Spleen (tissue), 7 donors: ENCODE data around the gene GUK1.
A peak's percentile ranks its signal among the peaks of the same experiment; 100 is the strongest.

Experiments used
- POLR2AphosphoS5 ChIP-seq, 3 donors: sonication (generic); formaldehyde crosslinking; IDR thresholded peaks; one replicate each; pipeline ENCODE4 v1.5.1; 2017; ENCODE audit warnings: antibody characterized with exemption in 3 of 3
- TF ChIP-seq, protein P1 (sequence below), 11 experiments: fragments of 200-600 bp in 7 of 11; fragments of 450-650 bp in 4 of 11; sonication (generic) in 4 of 11; IDR thresholded peaks in 8 of 11; conservative IDR thresholded peaks in 3 of 11; 1 replicate in 7 of 11; 2 replicates in 4 of 11; pipeline versions ENCODE4 v1.4.0 to v1.8.0; 2016 to 2021; ENCODE audit warnings: antibody characterized with exemption in 11 of 11, inconsistent platforms in 4 of 11, mild to moderate bottlenecking in 1 of 11
- donor health status: DM: no; HTN: no; CAD: no; lungs with moderate emphysema.
- donor health status: DM: no; HTN: no; CAD: no.
- donor health status: DM: no; HTN: no; CAD: no.

DNA sequence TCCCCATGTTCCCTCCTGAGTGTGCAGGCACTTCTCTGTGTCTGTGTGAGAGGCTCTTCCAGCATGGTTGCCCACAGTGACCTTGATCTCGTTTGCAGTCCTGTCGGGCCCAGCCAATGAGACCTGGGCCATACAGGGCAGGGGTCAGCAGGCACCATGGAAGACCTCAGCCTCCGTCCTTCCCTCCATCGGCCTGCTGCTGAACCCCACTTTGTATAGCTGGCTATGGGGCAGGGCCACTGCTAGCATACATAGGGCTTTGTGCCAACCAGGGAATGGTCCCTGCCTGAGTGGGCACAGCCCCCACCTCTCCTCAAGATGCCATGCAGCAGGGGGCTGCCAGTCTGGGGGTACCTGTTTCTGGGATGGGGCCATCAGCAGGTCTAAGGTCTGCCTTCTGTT is 40.7 kb upstream of the GUK1 start:
- TF ChIP-seq, protein P1, sequence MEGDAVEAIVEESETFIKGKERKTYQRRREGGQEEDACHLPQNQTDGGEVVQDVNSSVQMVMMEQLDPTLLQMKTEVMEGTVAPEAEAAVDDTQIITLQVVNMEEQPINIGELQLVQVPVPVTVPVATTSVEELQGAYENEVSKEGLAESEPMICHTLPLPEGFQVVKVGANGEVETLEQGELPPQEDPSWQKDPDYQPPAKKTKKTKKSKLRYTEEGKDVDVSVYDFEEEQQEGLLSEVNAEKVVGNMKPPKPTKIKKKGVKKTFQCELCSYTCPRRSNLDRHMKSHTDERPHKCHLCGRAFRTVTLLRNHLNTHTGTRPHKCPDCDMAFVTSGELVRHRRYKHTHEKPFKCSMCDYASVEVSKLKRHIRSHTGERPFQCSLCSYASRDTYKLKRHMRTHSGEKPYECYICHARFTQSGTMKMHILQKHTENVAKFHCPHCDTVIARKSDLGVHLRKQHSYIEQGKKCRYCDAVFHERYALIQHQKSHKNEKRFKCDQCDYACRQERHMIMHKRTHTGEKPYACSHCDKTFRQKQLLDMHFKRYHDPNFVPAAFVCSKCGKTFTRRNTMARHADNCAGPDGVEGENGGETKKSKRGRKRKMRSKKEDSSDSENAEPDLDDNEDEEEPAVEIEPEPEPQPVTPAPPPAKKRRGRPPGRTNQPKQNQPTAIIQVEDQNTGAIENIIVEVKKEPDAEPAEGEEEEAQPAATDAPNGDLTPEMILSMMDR (IDR thresholded peaks at IDR 0.05 in 8 of 11, conservative IDR thresholded peaks at IDR 0.05 in 3 of 11) = no peak
- TF ChIP-seq POLR2AphosphoS5 (IDR thresholded peaks at IDR 0.05) = peak; percentile 31 to 60 (median 45)
